Measurements from ENCODE around the gene BSDC1. TPM values are rescaled to one million over a fixed set of nuclear protein-coding genes. Genes with fewer than 3 reads are reported as not detected.

The BSDC1 gene
- polyA plus RNA-seq, 6 donors from 2014 or later: 22.8 to 66.7 (median 44.0) TPM

DNA sequence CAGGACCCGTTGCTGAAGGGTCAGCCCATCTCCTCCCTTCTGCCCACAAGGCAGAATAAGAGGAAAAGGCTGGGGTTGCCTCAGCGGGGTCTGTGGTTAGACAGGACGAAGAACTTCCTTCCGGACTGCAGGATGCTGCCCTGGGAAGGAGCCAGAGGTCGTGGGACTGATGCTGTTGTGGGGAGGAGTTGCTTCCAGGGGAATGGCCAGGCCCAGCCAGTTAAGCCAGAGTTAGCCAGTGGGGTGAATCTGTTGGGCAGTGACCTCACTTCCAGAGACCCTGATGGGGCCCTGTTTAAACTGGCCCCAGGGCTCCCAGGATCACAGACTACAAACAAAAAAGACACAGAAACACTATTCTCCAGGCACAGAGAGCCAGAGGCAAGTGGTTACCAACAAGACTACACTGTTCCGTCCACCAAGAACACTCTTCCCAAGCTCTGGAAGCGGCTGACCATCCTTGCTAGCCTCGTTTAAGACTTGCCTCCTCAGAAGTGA, 45.0 kb downstream of the BSDC1 start:
- Mint-ChIP-seq H3K27ac (peak overlapping the region in 4 of 6 donors; percentile 29 to 82 (median 47)), H3K9me3 (no peaks in the 10 kb centered on the region), H3K27me3 (peaks cover 0 to 4% (median 0%) of the 10 kb centered on the region in 3 donors), H3K36me3 (no peaks in the 10 kb centered on the region), H3K4me3 (peak overlapping the region in 5 of 8 donors; percentile 30 to 81 (median 41)), H3K4me1 (peaks cover 19 to 71% (median 53%) of the 10 kb centered on the region in 3 donors)
- no peak for ATAC-seq (ENCODE audit: low read depth in 2 of 2)
- no peak for DNase-seq

DNA sequence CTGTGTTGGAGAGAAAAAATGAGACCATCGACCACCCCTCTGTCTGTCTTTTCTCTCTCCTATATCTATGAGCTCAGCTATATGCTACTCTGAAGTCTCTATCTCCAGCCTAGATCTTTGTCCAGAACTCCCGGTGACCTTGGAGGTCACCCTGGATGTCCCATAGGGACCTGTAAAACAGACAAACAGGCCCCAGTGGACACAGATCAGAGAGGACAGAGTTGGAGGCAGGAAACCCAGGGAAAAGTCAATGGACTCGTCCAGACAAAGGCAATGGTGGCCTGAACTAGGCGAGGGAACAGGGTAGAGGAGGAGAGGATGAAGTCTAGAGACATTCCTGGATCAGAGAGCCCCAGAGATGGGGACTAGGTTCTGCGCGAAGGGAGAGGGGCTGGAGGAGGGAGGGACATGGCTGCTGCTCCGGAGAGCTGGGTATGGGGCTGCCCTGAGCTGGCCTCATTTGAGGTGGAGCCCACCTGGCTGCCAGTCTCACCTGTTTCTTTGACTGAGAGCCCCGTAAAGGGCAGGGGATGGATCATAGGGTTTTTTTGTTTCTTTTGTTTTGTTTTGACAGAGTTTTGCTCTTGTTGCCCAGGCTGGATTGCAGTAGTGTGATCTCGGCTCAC, 47.6 kb downstream of the BSDC1 start:
- peaks cover 0 to 4% (median 0%) of the 10 kb centered on the region in 3 donors for H3K27me3 Mint-ChIP-seq
- DNase-seq (no peak), ATAC-seq (ENCODE audit: low read depth in 2 of 2) (no peak)
- H3K36me3 Mint-ChIP-seq: no peaks in the 10 kb centered on the region
- peaks cover 17 to 53% (median 44%) of the 10 kb centered on the region in 3 donors for H3K4me1 Mint-ChIP-seq
- peak overlapping the region in 2 of 8 donors; percentile 15 to 45 for H3K4me3 Mint-ChIP-seq
- no peaks in the 10 kb centered on the region for H3K9me3 Mint-ChIP-seq
- H3K27ac Mint-ChIP-seq: peak overlapping the region in 1 of 6 donors; percentile 41

DNA sequence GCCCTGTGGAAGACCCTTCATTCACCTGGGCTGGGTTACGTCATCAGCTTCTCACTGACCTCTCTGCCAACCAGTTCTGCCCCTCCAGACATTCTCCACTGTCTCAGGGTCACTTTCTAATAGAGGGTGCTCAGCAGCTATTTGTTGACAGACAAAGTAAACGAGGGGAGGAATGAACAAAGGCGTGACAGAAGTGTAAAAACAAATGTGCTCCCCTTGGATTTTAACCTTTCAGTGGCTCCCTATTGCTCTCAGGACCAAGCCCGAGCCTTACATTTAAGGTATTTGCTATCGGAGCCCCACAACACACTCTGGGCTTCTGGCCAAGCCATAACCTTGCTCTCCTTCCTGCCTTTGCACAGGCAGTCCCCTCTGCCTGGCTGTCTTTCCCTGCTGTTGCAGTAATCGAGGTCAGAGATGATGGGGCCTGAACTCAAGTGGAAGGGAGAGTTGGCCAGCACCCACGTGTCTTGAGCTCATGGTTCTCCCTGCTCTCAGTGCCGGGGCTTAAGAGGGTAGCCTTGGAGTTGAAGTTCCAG, 48.9 kb downstream of the BSDC1 start:
- Mint-ChIP-seq H3K9me3 (no peaks in the 10 kb centered on the region), H3K4me3 (no peak overlapping the region), H3K36me3 (no peaks in the 10 kb centered on the region), H3K27ac (peak overlapping the region in 2 of 6 donors; percentile 57 to 76), H3K27me3 (peaks cover 0 to 4% (median 0%) of the 10 kb centered on the region in 3 donors), H3K4me1 (peaks cover 17 to 46% (median 36%) of the 10 kb centered on the region in 3 donors)
- DNase-seq (no peak), ATAC-seq (ENCODE audit: low read depth in 2 of 2) (no peak)

DNA sequence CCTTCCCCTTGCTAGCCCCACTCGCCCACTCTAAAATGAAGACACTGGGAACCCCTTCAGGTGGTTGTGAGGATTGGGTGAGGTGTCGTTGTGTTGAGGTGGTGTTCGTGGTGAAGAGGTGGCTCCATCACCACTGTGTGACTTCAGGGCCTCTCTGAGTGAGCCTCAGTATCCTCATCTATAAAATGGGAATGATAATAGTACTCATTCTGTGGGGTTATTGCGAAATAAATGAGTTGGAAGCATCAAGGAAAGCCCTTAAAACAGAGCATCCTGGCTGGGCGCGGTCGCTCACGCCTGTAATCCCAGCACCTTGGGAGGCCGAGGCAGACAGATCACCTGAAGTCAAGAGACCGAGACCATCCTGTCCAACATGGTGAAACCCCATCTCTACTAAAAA, 51.5 kb downstream of the BSDC1 start:
- no peak overlapping the region for H3K27ac Mint-ChIP-seq
- H3K27me3 Mint-ChIP-seq: peaks cover 0 to 4% (median 0%) of the 10 kb centered on the region in 3 donors
- no peaks in the 10 kb centered on the region for H3K9me3 Mint-ChIP-seq
- H3K36me3 Mint-ChIP-seq: no peaks in the 10 kb centered on the region
- no peak overlapping the region for H3K4me3 Mint-ChIP-seq
- ATAC-seq (ENCODE audit: low read depth in 2 of 2) (no peak), DNase-seq (no peak)
- H3K4me1 Mint-ChIP-seq: peaks cover 34 to 51% (median 45%) of the 10 kb centered on the region in 3 donors

DNA sequence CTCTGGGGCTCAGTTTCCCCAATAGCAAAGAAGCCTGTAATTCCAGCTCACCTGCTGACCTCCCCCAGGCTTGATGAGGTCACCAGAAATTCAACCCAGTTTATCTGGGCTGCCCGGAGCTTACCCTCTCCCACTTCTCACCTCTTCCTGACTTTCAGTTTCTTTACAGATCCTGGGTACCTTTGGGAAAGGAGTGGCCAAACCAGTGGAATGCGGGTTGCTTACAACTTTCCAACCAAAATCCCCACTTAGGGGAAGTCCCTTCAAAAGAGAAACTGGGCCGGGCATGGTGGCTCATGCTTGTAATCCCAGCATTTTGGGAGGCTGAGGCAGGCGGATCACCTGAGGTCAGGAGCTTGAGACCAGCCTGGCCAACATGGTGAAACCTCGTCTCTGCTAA, 52.3 kb downstream of the BSDC1 start:
- Mint-ChIP-seq H3K4me1 (peaks cover 40 to 55% (median 52%) of the 10 kb centered on the region in 3 donors), H3K36me3 (no peaks in the 10 kb centered on the region), H3K4me3 (no peak overlapping the region), H3K27me3 (peaks cover 0 to 4% (median 0%) of the 10 kb centered on the region in 3 donors), H3K27ac (no peak overlapping the region), H3K9me3 (no peaks in the 10 kb centered on the region)
- DNase-seq (no peak), ATAC-seq (ENCODE audit: low read depth in 2 of 2) (no peak)

DNA sequence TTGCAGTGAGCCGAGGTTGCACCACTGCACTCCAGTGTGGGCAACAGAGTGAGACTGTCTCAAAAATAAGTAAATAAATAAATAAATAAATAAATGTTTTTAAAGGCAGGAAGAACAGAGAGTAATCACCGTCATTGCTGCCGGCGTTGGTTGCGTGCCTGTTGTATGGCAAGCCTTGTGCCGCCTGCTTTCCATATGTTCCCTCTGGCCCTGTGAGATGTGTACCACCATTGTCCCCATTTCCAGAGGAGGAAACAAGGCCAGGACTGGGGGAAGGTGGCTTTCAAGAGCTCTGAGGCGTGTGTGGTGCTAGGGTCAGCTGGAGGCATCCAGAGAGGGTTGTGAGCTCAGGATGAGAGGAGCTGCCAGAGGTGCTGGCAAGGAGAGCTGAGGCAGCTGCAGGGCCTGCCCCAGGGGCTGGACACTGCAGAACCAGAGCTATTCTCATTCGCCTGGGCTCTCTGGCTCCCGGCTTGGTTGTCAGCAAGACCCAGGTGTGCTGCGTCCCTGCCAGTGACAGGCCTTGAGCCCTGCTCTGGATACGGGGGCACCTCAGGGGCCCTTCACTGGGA, 53.0 kb downstream of the BSDC1 start:
- ATAC-seq (ENCODE audit: low read depth in 2 of 2): no peak
- peaks cover 44 to 56% (median 54%) of the 10 kb centered on the region in 3 donors for H3K4me1 Mint-ChIP-seq
- no peak overlapping the region for H3K4me3 Mint-ChIP-seq
- no peaks in the 10 kb centered on the region for H3K9me3 Mint-ChIP-seq
- H3K36me3 Mint-ChIP-seq: no peaks in the 10 kb centered on the region
- no peak overlapping the region for H3K27ac Mint-ChIP-seq
- no peak for DNase-seq
- peaks cover 0 to 4% (median 0%) of the 10 kb centered on the region in 3 donors for H3K27me3 Mint-ChIP-seq

DNA sequence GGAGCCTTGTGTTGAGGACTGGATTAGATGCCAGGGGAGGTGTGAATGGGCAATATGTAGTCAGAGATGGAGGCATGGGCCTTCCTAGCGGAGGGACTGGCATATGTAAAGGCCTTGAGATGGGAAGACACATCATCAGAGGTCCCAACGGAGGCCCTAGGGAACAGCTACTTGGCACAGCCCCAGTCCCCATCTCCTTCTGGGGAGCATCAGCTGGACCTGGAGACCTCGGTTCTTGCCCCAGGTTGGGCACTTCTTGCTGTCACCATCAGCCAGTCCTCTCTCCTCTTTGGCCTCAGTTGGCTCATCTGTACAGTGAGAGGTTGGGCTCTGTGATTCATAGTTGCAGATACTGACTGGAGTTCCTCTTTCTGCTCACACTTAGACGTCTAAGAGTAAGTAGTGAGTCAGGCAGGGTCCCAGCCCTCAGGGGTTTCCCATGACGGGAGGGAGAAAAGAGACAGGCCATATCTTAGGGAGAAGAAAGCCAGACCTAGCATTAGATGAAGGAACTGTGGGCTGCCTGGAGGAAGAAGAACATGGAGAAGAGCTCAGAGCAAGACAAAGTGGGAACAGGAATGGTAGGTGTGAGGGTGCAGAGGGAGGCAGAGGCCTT, 54.8 kb downstream of the BSDC1 start:
- ATAC-seq (ENCODE audit: low read depth in 2 of 2) (peak; percentile 8 to 10), DNase-seq (no peak)
- H3K9me3 Mint-ChIP-seq: no peaks in the 10 kb centered on the region
- peaks cover 52 to 55% (median 52%) of the 10 kb centered on the region in 3 donors for H3K4me1 Mint-ChIP-seq
- H3K4me3 Mint-ChIP-seq: peak overlapping the region in 3 of 8 donors; percentile 5 to 63 (median 19)
- no peaks in the 10 kb centered on the region for H3K27me3 Mint-ChIP-seq
- H3K36me3 Mint-ChIP-seq: no peaks in the 10 kb centered on the region
- H3K27ac Mint-ChIP-seq: peak overlapping the region; percentile 48 to 91 (median 82)

DNA sequence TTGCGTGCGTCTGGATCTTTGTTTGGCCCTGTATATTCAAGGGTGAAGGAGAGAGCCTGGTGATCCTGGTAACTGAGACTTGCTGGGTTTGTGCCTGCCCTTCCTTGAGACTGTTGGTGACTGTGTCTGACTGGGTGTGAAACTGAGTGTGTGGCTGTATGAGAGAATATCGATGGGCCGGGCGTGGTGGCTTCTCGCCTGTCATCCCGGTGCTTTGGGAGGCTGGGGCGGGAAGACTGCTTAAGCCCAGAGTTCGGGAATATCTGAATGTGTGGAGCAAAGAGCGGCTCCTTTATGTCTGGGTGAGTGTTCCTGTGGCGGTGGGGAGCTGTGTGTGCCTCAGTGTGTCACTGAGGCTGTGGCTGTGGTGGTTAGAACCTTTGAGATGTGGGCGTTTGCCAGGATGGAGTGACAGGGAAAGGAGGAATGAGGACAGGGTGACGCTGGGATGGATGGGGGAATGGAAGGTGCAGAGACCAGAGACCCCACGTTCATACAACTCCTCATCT, 55.5 kb downstream of the BSDC1 start:
- Mint-ChIP-seq H3K4me1 (peaks cover 58 to 63% (median 60%) of the 10 kb centered on the region in 3 donors), H3K36me3 (no peaks in the 10 kb centered on the region), H3K9me3 (no peaks in the 10 kb centered on the region), H3K27me3 (no peaks in the 10 kb centered on the region), H3K4me3 (peak overlapping the region in 6 of 8 donors; percentile 7 to 86 (median 64)), H3K27ac (peak overlapping the region; percentile 20 to 91 (median 62))
- no peak for DNase-seq
- ATAC-seq (ENCODE audit: low read depth in 2 of 2): no peak

DNA sequence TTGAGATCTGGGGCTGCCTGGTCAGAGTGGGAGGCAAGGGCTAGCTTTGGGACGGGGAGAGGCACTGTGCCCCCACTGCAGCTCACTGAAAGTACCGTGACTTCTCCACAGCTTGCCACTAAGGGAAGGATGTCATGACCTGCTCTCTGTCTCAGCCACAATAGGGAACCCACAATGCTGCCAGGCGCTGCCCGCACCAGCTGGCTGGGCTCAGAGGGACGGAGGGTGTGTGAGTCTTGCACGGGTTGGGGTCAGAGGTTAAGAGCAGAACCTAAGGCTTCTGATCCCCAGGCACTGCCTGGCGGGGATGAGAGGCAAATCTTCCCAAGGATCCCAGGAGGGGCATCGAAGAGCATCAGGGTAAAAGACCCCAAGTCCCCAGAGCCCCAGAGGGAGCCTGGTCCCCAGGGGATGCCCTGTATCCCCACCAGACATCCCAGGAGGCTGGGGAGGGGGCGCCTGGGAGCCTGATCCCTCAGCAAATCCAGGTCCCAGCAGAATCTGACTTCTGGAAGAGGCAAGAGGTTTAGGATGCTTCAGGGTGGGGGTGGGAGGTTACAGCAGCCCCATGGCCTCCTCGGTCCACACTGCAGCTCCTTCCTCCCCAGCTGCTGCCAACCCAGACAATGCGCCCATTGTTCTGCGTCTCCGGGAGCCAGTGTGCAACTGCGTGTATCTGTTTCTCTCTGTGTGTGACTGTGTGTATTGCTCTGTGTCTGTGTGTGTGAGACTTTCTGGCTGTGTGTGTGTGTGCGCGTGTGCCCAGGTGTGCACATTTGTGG, 56.2 kb downstream of the BSDC1 start:
- DNase-seq (peak; percentile 53), ATAC-seq (ENCODE audit: low read depth in 2 of 2) (peak; percentile 14 to 18)
- no peaks in the 10 kb centered on the region for H3K27me3 Mint-ChIP-seq
- peaks cover 59 to 69% (median 63%) of the 10 kb centered on the region in 3 donors for H3K4me1 Mint-ChIP-seq
- H3K9me3 Mint-ChIP-seq: no peaks in the 10 kb centered on the region
- H3K27ac Mint-ChIP-seq: peak overlapping the region; percentile 80 to 97 (median 92)
- H3K36me3 Mint-ChIP-seq: no peaks in the 10 kb centered on the region
- peak overlapping the region; percentile 77 to 91 (median 86) for H3K4me3 Mint-ChIP-seq

DNA sequence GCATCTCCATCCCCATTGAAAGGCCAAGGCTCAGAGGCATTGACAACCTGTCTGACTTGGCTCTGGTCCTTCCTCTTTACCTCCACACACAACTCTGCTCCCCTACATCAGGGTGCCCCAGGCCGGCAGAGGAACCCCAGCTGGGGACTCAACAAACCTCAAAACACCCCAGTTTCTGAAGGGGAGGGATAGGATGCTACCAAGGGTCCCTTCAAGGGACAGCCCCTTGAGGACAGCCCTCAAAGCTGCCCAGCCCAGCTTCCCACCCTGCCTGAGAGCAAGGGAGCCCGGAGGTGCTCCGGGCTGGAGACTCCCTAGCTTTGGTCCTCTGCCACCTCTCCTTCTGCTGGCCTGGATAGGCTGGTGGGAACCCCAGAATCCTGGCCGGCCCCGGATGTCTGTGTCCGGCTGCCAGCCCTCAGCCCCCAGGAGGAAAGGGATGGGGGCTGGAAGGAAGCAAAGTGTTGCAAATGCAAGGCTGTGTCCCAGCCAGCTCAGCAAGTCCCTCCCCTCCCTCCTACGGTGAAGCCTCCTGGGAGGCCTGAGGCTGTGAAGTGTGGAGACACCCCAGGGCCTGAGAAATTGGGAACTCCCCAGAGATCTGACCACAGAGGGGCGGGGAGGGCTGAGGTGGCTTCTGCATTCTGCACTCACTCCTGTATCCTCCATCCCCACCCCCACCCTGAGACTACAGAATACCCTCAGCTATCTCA, 57.1 kb downstream of the BSDC1 start:
- Mint-ChIP-seq H3K36me3 (peaks cover 0 to 2% of the 10 kb centered on the region in 2 donors), H3K9me3 (no peaks in the 10 kb centered on the region), H3K27ac (peak overlapping the region; percentile 80 to 95 (median 86)), H3K27me3 (no peaks in the 10 kb centered on the region), H3K4me1 (peaks cover 56 to 63% (median 61%) of the 10 kb centered on the region in 3 donors), H3K4me3 (peak overlapping the region; percentile 77 to 88 (median 86))
- ATAC-seq (ENCODE audit: low read depth in 2 of 2) (peak; percentile 59), DNase-seq (peak; percentile 75)

DNA sequence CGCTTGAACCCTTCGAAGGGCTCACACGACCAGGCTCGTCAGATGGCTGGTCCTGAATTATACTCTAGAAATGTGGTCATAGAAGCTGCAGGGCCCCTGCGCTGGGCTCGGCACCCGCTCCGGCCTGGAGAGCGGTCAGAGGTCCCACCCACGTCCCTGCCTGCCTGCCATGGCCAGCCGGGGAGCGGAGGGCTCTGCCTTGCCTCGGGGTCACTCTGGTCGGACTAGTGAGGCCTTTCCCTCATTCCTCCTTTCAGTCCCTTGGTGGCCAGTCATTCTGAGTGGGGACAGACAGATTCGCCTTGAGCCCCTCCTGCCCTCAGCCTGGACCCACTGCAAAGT, 57.7 kb downstream of the BSDC1 start:
- peak overlapping the region; percentile 77 to 88 (median 86) for H3K4me3 Mint-ChIP-seq
- peaks cover 59 to 67% (median 63%) of the 10 kb centered on the region in 3 donors for H3K4me1 Mint-ChIP-seq
- no peaks in the 10 kb centered on the region for H3K27me3 Mint-ChIP-seq
- H3K27ac Mint-ChIP-seq: peak overlapping the region in 5 of 6 donors; percentile 82 to 95 (median 87)
- DNase-seq (no peak), ATAC-seq (ENCODE audit: low read depth in 2 of 2) (no peak)
- H3K36me3 Mint-ChIP-seq: peaks cover 0 to 7% of the 10 kb centered on the region in 2 donors
- no peaks in the 10 kb centered on the region for H3K9me3 Mint-ChIP-seq

Data from naive B cell (primary cell).